OCI-LY3 (cell line): Measurements from ENCODE around the gene CSRNP3.

ENCODE experiments used
- H2AFZ ChIP-seq: fragments of 200-600, 300-600 bp; shearing (Covaris generic); 2 replicates; pipeline ENCODE4 v1.6.0; 2014; ENCODE audit warnings: antibody characterized with exemption, low read depth, low read length
- H3K27ac ChIP-seq: fragments of 200-600, 300-600 bp; sonication (generic); 2 replicates; pipeline ENCODE4 v1.5.1; 2014; ENCODE audit warnings: mild to moderate bottlenecking, low read length, moderate library complexity, mixed read lengths
- H3K27me3 ChIP-seq: fragments of 200-600, 300-600 bp; sonication (generic); 2 replicates; pipeline ENCODE4 v1.6.1; 2014; ENCODE audit warnings: low read depth, low read length, mixed read lengths
- H3K36me3 ChIP-seq: fragments of 200-600, 300-600 bp; sonication (generic); replicated peaks from 2 replicates; pipeline ENCODE3; 2014; ENCODE audit warnings: low read depth, low read length, mixed read lengths
- H3K4me1 ChIP-seq: fragments of 300-600, 200-600 bp; sonication (generic); 2 replicates; pipeline ENCODE4 v1.6.1; 2014; ENCODE audit warnings: low read length, mixed read lengths
- H3K4me2 ChIP-seq: fragments of 200-600, 300-600 bp; sonication (generic); 2 replicates; pipeline ENCODE4 v1.6.1; 2014; ENCODE audit warnings: low read length, mixed read lengths
- H3K4me3 ChIP-seq: fragments of 300-600, 200-600 bp; sonication (generic); 2 replicates; pipeline ENCODE4 v1.5.1; 2014; ENCODE audit warnings: antibody characterized with exemption, mild to moderate bottlenecking, low read length, moderate library complexity
- H3K79me2 ChIP-seq: fragments of 300-600, 200-600 bp; shearing (Covaris generic); 2 replicates; pipeline ENCODE4 v1.6.1; 2014; ENCODE audit warnings: mild to moderate bottlenecking, low read length, mixed read lengths
- H3K9ac ChIP-seq: fragments of 300-600, 200-600 bp; shearing (Covaris generic); 2 replicates; pipeline ENCODE4 v1.6.0; 2014; ENCODE audit warnings: mild to moderate bottlenecking, low read length, moderate library complexity
- H3K9me3 ChIP-seq: fragments of 200-600, 300-600 bp; shearing (Covaris generic); 2 replicates; pipeline ENCODE4 v1.6.1; 2014; ENCODE audit warnings: low read length, mixed read lengths; ENCODE audit not compliant: insufficient read depth
- H4K20me1 ChIP-seq: fragments of 200-600, 300-600 bp; sonication (generic); 2 replicates; pipeline ENCODE4 v1.6.1; 2016; ENCODE audit warnings: low read length, mixed read lengths; ENCODE audit not compliant: insufficient read depth
- CTCF ChIP-seq: fragments of 200-600, 300-600 bp; sonication (generic); IDR thresholded peaks from 2 replicates; pipeline ENCODE4 v1.5.1; 2014; ENCODE audit warnings: antibody characterized with exemption, low read length, low read depth
- EZH2phosphoT487 ChIP-seq: fragments of 200-600 bp; shearing (Covaris generic); IDR thresholded peaks from 2 replicates; pipeline ENCODE4 v1.6.1; 2018; ENCODE audit warnings: antibody characterized with exemption, mixed run types, low read depth

The CSRNP3 gene

GRCh38 chr2:165500816-165501215 lies 31.3 kb downstream of the CSRNP3 start:
- no peaks in the 10 kb centered on the region for H3K79me2 ChIP-seq
- H3K27me3 ChIP-seq: no peaks in the 10 kb centered on the region
- TF ChIP-seq EZH2phosphoT487 (no peak), CTCF (no peak)
- H4K20me1 ChIP-seq: no peaks in the 10 kb centered on the region
- H3K9ac ChIP-seq: no peak overlapping the region
- no peak overlapping the region for H2AFZ ChIP-seq
- no peaks in the 10 kb centered on the region for H3K36me3 ChIP-seq
- no peak overlapping the region for H3K4me3 ChIP-seq
- H3K9me3 ChIP-seq: no peaks in the 10 kb centered on the region
- H3K4me1 ChIP-seq: peaks cover 12% of the 10 kb centered on the region
- H3K27ac ChIP-seq: no peak overlapping the region
- no peak overlapping the region for H3K4me2 ChIP-seq

DNA sequence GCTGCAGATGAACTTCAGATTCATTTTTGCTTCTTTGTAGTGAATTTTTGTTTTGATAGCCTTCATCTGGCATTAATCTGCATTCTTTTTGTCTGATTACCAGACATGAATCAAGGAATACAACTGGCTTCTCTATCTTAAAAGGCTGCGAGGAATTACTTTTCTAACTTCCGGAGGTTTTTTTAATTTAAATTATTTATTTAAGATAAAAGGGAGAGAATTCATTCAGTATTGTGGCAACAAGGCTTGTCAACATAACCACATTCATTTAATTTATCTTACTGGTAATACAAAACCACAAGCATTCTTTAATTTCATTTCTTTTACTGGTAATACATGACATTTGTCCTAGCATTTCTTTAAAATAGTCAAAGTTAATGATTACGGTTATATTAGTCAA lies 36.0 kb downstream of the CSRNP3 start:
- H3K9me3 ChIP-seq: no peaks in the 10 kb centered on the region
- no peaks in the 10 kb centered on the region for H3K79me2 ChIP-seq
- H4K20me1 ChIP-seq: no peaks in the 10 kb centered on the region
- H3K27ac ChIP-seq: no peak overlapping the region
- no peak for TF ChIP-seq EZH2phosphoT487
- no peak overlapping the region for H3K4me2 ChIP-seq
- no peak overlapping the region for H2AFZ ChIP-seq
- no peaks in the 10 kb centered on the region for H3K4me1 ChIP-seq
- H3K9ac ChIP-seq: no peak overlapping the region
- no peak overlapping the region for H3K4me3 ChIP-seq
- H3K36me3 ChIP-seq: no peaks in the 10 kb centered on the region
- no peaks in the 10 kb centered on the region for H3K27me3 ChIP-seq

GRCh38 chr2:165508927-165509326 lies 39.4 kb downstream of the CSRNP3 start:
- Histone ChIP-seq H4K20me1 (no peaks in the 10 kb centered on the region), H3K4me2 (no peak overlapping the region), H3K9me3 (no peaks in the 10 kb centered on the region), H3K27ac (no peak overlapping the region), H3K36me3 (no peaks in the 10 kb centered on the region), H3K27me3 (no peaks in the 10 kb centered on the region), H3K4me1 (no peaks in the 10 kb centered on the region), H3K79me2 (no peaks in the 10 kb centered on the region), H2AFZ (no peak overlapping the region), H3K4me3 (no peak overlapping the region), H3K9ac (no peak overlapping the region)
- TF ChIP-seq CTCF (no peak), EZH2phosphoT487 (no peak)

DNA sequence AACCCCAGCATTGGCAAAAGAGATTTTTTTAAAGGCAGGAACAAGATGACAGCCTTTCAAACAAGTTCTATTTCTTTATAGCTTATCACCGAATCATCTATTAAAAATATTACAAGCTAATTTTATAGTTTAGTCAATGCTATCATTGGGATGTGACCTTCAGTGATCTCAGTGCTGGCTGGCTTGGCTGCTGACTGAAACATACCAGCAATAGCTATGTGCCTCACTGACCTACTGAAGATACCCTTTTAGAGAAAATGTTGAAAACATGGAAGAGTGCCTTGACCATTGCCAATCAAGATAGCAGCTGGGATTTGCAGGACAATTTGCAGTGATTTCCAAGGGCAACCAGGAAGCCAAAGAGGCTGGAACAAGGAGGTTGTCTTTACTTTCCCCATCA lies 44.0 kb downstream of the CSRNP3 start:
- Histone ChIP-seq H3K27me3 (no peaks in the 10 kb centered on the region), H3K4me2 (no peak overlapping the region), H3K36me3 (no peaks in the 10 kb centered on the region), H3K9ac (no peak overlapping the region), H4K20me1 (no peaks in the 10 kb centered on the region), H3K27ac (no peak overlapping the region), H3K9me3 (no peaks in the 10 kb centered on the region), H2AFZ (no peak overlapping the region), H3K4me1 (no peaks in the 10 kb centered on the region), H3K79me2 (no peaks in the 10 kb centered on the region), H3K4me3 (no peak overlapping the region)
- TF ChIP-seq EZH2phosphoT487 (no peak), CTCF (no peak)

GRCh38 chr2:165518611-165519010 lies 49.1 kb downstream of the CSRNP3 start:
- no peak for TF ChIP-seq EZH2phosphoT487
- TF ChIP-seq CTCF: no peak
- H3K27ac ChIP-seq: no peak overlapping the region
- no peak overlapping the region for H3K9ac ChIP-seq
- H3K27me3 ChIP-seq: no peaks in the 10 kb centered on the region
- H3K79me2 ChIP-seq: no peaks in the 10 kb centered on the region
- H3K4me3 ChIP-seq: no peak overlapping the region
- no peak overlapping the region for H2AFZ ChIP-seq
- no peaks in the 10 kb centered on the region for H3K9me3 ChIP-seq
- no peak overlapping the region for H3K4me2 ChIP-seq
- H3K4me1 ChIP-seq: no peaks in the 10 kb centered on the region
- no peaks in the 10 kb centered on the region for H3K36me3 ChIP-seq
- H4K20me1 ChIP-seq: no peaks in the 10 kb centered on the region
